Left ventricle myocardium inferior (tissue), 1 donor: Measurements from ENCODE around the gene GLO1. TPM values are rescaled to one million over a fixed set of nuclear protein-coding genes. Genes with fewer than 3 reads are reported as not detected.

ENCODE experiments used
- DNase-seq: peaks from one replicate; pipeline ENCODE4 v3.0.0-alpha.2; 2020
- H3K27ac ChIP-seq: fragments of 200-600 bp; replicated peaks from 2 replicates; pipeline ENCODE4 v1.8.0; 2021
- H3K27me3 ChIP-seq: fragments of 200-600 bp; 2 replicates; pipeline ENCODE4 v1.8.0; 2021; ENCODE audit warnings: low read depth
- H3K36me3 ChIP-seq: fragments of 200-600 bp; 2 replicates; pipeline ENCODE4 v1.8.0; 2021
- H3K4me1 ChIP-seq: fragments of 200-600 bp; 2 replicates; pipeline ENCODE4 v1.8.0; 2021
- H3K4me3 ChIP-seq: fragments of 200-600 bp; 2 replicates; pipeline ENCODE4 v1.8.0; 2021; ENCODE audit warnings: mild to moderate bottlenecking, moderate library complexity
- H3K9me3 ChIP-seq: fragments of 200-600 bp; replicated peaks from 2 replicates; pipeline ENCODE4 v1.8.0; 2021
- intact Hi-C: fragments of 100-400 bp; cut with micrococcal nuclease; formaldehyde crosslinking; loops from one replicate; pipeline ENCODE4 v1.11.0; 2022
- total RNA-seq: library from RNA; stranded (reverse); fragmentation: NEBNext Ultra II Directional; extraction: Animal tissue kit (Norgen Biotek cat#: 25700); gene quantifications from one replicate; pipeline ENCODE4 v1.2.1, GENCODE V29; 2021
- TF ChIP-seq, protein P1 (sequence below): fragments of 200-600 bp; IDR thresholded peaks from 2 replicates; pipeline ENCODE4 v1.8.0; 2021; ENCODE audit warnings: antibody characterized with exemption, mild to moderate bottlenecking, borderline replicate concordance
- donor health status: DM: no; HTN: yes; CAD: no; lungs with severe emphysema.

GLO1 gene
- total RNA-seq, 1 donor from 2014 or later: 84.6 TPM

DNA sequence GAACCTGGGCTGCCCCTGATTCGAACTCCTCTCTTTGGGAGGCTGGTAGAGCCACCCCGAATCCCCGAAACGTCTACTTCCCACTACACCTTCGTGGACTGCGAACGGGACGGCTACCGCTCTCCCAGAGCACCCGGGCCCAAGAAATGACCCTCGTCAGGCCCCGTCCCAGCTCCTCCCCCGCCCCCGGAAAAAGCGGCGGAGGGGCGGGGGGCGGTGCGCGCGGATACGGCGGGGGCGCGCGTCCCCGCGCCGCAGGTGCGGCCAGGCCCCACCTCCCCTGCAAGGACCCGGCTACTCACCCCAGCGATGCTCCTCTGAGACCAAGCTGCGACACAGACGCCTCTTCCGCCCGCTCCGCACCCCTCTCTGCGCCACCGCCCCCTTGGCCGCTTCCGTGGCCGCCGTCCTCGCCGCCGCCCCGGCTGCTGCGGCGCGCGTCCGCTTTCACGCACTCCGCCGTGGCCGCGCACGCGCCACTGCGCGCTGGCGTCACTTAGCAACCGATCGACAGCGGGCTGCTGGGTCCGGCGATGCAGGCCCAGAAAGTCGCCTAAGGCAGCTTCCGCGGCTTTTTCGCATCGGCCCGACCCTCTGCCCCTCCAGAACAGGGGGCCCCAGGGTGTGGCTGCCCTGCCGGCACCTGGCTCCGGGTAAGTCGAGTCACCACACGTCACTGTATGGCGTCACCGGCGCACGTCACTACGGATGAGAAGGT is 63.3 kb downstream of the GLO1 start, which contains the start of gene BTBD9:
TSS of gene BTBD9 (minus strand) at position 432 of the 718 bp plus-strand sequence.
- Histone ChIP-seq H3K27ac (peak within 1 kb of the TSS; percentile 98), H3K4me3 (peak within 1 kb of the TSS; percentile 91), H3K36me3 (no peaks in the 10 kb centered on the region), H3K9me3 (no peaks in the 10 kb centered on the region), H3K4me1 (peaks cover 55% of the 10 kb centered on the region), H3K27me3 (no peaks in the 10 kb centered on the region)
- TF ChIP-seq, protein P1, sequence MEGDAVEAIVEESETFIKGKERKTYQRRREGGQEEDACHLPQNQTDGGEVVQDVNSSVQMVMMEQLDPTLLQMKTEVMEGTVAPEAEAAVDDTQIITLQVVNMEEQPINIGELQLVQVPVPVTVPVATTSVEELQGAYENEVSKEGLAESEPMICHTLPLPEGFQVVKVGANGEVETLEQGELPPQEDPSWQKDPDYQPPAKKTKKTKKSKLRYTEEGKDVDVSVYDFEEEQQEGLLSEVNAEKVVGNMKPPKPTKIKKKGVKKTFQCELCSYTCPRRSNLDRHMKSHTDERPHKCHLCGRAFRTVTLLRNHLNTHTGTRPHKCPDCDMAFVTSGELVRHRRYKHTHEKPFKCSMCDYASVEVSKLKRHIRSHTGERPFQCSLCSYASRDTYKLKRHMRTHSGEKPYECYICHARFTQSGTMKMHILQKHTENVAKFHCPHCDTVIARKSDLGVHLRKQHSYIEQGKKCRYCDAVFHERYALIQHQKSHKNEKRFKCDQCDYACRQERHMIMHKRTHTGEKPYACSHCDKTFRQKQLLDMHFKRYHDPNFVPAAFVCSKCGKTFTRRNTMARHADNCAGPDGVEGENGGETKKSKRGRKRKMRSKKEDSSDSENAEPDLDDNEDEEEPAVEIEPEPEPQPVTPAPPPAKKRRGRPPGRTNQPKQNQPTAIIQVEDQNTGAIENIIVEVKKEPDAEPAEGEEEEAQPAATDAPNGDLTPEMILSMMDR: no peak
- intact Hi-C loops: no loop called here
- peak; percentile 84 for DNase-seq

GRCh38 chr6:38638941-38639497 is 63.9 kb downstream of the GLO1 start:
- H3K4me1 ChIP-seq: peaks cover 60% of the 10 kb centered on the region
- DNase-seq: no peak
- H3K27me3 ChIP-seq: no peaks in the 10 kb centered on the region
- intact Hi-C loops: no loop called here
- no peaks in the 10 kb centered on the region for H3K9me3 ChIP-seq
- peak overlapping the region; percentile 98 for H3K27ac ChIP-seq
- peak overlapping the region; percentile 91 for H3K4me3 ChIP-seq
- H3K36me3 ChIP-seq: no peaks in the 10 kb centered on the region
- TF ChIP-seq, protein P1: no peak

DNA sequence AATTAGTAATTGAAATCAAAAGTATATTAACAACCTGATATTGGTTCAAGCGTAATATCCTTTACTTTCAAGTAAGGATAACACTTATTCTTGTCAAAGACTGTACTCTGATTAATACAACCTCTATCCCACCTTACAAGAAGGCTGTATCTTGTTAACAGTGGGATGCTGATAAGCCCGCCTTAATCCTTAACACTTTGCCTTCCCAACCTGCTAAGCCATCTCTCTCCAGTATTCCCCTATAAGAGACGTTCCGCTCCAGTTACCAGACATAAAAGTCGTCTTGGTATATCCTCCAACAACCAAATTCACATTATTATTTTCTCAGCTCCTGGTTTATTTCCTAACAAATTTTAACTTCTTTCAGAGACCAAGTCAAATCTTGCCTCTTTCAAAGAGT is 65.2 kb downstream of the GLO1 start:
- H3K4me1 ChIP-seq: peaks cover 73% of the 10 kb centered on the region

DNA sequence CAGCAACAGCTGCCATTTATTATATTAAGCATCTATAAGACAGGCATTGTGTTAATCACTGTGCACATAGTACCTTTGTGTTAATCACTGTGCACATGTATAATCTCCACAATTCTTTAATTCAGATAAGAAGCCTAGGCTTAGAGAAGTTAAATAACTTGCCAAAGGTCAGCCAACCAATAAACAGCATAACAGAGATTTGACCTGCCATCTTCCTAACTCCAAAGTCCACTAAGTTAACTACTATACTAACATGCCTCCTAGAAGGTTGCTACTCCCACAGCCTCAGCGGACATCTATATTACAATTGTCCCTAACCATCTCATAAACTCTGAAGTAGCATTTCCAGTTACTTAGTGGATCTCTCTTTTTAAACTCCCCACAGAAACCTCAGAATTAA is 66.9 kb downstream of the GLO1 start:
- TF ChIP-seq, protein P1: no peak
- intact Hi-C loops: no loop called here
- no peaks in the 10 kb centered on the region for H3K27me3 ChIP-seq
- DNase-seq: no peak
- H3K27ac ChIP-seq: no peak overlapping the region
- H3K4me3 ChIP-seq: no peak overlapping the region
- H3K4me1 ChIP-seq: peaks cover 71% of the 10 kb centered on the region
- no peaks in the 10 kb centered on the region for H3K36me3 ChIP-seq
- no peaks in the 10 kb centered on the region for H3K9me3 ChIP-seq

More for the DNA sequence above, 65.2 kb downstream of the GLO1 start:
- Histone ChIP-seq H3K9me3 (no peaks in the 10 kb centered on the region), H3K27me3 (no peaks in the 10 kb centered on the region), H3K36me3 (no peaks in the 10 kb centered on the region), H3K27ac (no peak overlapping the region), H3K4me3 (no peak overlapping the region)
- no peak for DNase-seq
- TF ChIP-seq, protein P1: no peak
- intact Hi-C loops: no loop called here

DNA sequence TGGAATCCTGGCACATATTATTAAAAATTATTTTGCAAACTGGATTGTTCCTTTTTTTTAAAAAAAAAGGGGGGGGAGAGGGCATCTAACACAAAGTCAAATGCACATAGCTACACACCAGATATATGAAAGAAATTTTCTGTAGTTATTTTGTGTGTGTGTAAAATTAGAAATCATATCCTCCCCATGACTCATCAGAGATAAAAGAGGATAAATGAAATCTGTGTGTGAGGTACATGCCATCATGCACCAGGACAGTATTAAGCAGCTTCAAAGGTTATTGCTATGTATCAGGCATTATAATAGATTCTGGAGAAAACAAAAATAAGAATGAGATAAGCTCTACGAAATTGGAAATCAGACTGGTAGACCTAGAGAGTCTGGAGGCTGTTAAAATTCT is 68.4 kb downstream of the GLO1 start:
- H3K36me3 ChIP-seq: no peaks in the 10 kb centered on the region
- H3K4me1 ChIP-seq: peaks cover 57% of the 10 kb centered on the region
- H3K9me3 ChIP-seq: no peaks in the 10 kb centered on the region
- no peak overlapping the region for H3K4me3 ChIP-seq
- H3K27ac ChIP-seq: peak overlapping the region; percentile 23
- no peaks in the 10 kb centered on the region for H3K27me3 ChIP-seq
- intact Hi-C loops: no loop called here
- TF ChIP-seq, protein P1: no peak
- no peak for DNase-seq
